Pancreas (tissue), 10 donors: Measurements from ENCODE around the gene SCARF2. TPM values are rescaled to one million over a fixed set of nuclear protein-coding genes. Genes with fewer than 3 reads are reported as not detected.
"Not testable (repeated sequence)": the region's sequence is repeated elsewhere in the genome, so short reads cannot be mapped to it uniquely, and the experiment has no call there.

Source experiments
- ATAC-seq, 4 donors: fragments of 200-7000 bp; cut with Tn5 transposase; one replicate each; pipeline versions ENCODE4 v1.8.0 to v1.9.1; 2020; ENCODE audit warnings: mild to moderate bottlenecking in 4 of 4, moderate library complexity in 4 of 4
- DNase-seq, 6 donors: peaks; one replicate each; pipeline ENCODE4 v3.0.0-alpha.2; 2020
- FAIRE-seq: peaks from 2 replicates; lab custom pipeline; 2012; peaks lifted over from hg19 to GRCh38; lab: Jason Lieb, UNC
- H3K27ac ChIP-seq, 4 donors: fragments of 200-600 bp; sonication (generic); 1 replicate in 3 of 4; 2 replicates in 1 of 4; pipeline versions ENCODE4 v1.5.0 to v1.8.0; 2020
- H3K27me3 ChIP-seq, 4 donors: fragments of 200-600 bp; one replicate each; pipeline ENCODE4 v1.8.0; 2021
- H3K36me3 ChIP-seq, 3 donors: fragments of 200-600 bp; sonication (generic) in 1 of 3; one replicate each; pipeline versions ENCODE4 v1.5.0 to v1.8.0; 2020 to 2021
- H3K4me1 ChIP-seq, 3 donors: fragments of 200-600 bp; one replicate each; pipeline ENCODE4 v1.8.0; 2021
- H3K4me3 ChIP-seq, 4 donors: fragments of 200-600 bp; sonication (generic) in 2 of 4; one replicate each; pipeline versions ENCODE4 v1.5.0 to v1.8.0; 2020 to 2021
- H3K9me3 ChIP-seq, 4 donors: fragments of 200-600 bp; one replicate each; pipeline ENCODE4 v1.8.0; 2021
- WGBS, 2 donors: extraction: QIAGEN DNeasy Blood & Tissue Kit; methylation state at CpG; one replicate each; pipeline ENCODE4 v1.1.7; 2013; 5-methylcytosine and 5-hydroxymethylcytosine counted together
- intact Hi-C, 3 donors: fragments of 100-400 bp; cut with DNase I; formaldehyde crosslinking; loops; one replicate each; pipeline versions ENCODE4 v1.11.1 to v1.14.2; 2022
- polyA plus RNA-seq, 2 donors: library from polyadenylated mRNA; stranded (reverse); fragments of 200-250 nt; gene quantifications; one replicate each; pipeline ENCODE4 v1.2.3, GENCODE V29; 2013
- total RNA-seq, 6 donors: library from RNA; stranded (reverse); fragmentation: NEBNext Ultra II Directional in 4 of 6; extraction: Animal tissue kit (Norgen Biotek cat#: 25700) in 4 of 6; gene quantifications; one replicate each; pipeline versions ENCODE4 v1.2.1 to v1.2.4, GENCODE V29; 2021 to 2023
- TF ChIP-seq, protein P1 (sequence below), 4 donors: fragments of 200-600 bp; sonication (generic) in 3 of 4; IDR thresholded peaks; one replicate each; pipeline versions ENCODE4 v1.5.0 to v1.8.0; 2021; ENCODE audit warnings: antibody characterized with exemption in 4 of 4
- donor health status: healthy with polysubstance abuse.
- donor health status: DM: no; HTN: no; CAD: no; lungs with moderate emphysema.
- donor health status: DM: no; HTN: no; CAD: no.
- donor health status: control.
- donor health status: control.
- donor health status: Bipolar disorder and iron deficiency.
- donor health status: DM: yes; HTN: yes; CAD: no.
- donor health status: DM: no; HTN: no; CAD: no.
- donor health status: DM: no; HTN: no; CAD: no.
- donor health status: DM: yes; HTN: yes; CAD: no.

Gene SCARF2
- total and polyA plus RNA-seq, 8 donors: 1.1 to 5.2 (median 1.5) TPM

GRCh38 chr22:20378110-20378509 lies 59.5 kb downstream of the SCARF2 start:
- FAIRE-seq: no peak
- 89 to 95% methylated on average over 4 of the region's 4 CpGs for WGBS, 2 donors

DNA sequence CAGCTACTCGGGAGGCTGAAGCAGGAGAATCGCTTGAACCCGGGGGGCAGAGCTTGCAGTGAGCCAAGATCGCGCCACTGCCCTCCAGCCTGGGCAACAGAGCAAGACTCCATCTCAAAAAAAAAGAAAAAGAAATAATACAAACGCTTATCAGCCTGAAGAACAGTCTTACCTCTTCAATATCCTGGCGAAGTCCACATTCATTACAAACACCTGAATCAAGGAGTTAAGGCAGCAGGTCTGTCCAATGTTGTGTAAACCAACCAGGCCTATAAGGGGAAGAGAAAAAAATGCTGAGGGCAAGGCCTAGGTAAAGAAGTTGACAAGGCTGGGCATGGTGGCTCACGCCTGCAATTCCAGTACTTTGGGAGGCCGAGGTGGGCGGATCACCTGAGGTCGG lies 60.6 kb downstream of the SCARF2 start:
- not testable (repeated sequence) for H3K36me3 ChIP-seq
- WGBS, 2 donors: 88 to 96% methylated on average over 11 of the region's 11 CpGs

More at GRCh38 chr22:20378110-20378509, 59.5 kb downstream of the SCARF2 start:
- Histone ChIP-seq H3K36me3 (no peaks in the 10 kb centered on the region), H3K9me3 (no peaks in the 10 kb centered on the region), H3K4me3 (no peak overlapping the region), H3K27ac (no peak overlapping the region), H3K27me3 (no peaks in the 10 kb centered on the region), H3K4me1 (no peaks in the 10 kb centered on the region)
- ATAC-seq: no peak
- DNase-seq: no peak
- intact Hi-C loops: no loop called here
- TF ChIP-seq, protein P1, sequence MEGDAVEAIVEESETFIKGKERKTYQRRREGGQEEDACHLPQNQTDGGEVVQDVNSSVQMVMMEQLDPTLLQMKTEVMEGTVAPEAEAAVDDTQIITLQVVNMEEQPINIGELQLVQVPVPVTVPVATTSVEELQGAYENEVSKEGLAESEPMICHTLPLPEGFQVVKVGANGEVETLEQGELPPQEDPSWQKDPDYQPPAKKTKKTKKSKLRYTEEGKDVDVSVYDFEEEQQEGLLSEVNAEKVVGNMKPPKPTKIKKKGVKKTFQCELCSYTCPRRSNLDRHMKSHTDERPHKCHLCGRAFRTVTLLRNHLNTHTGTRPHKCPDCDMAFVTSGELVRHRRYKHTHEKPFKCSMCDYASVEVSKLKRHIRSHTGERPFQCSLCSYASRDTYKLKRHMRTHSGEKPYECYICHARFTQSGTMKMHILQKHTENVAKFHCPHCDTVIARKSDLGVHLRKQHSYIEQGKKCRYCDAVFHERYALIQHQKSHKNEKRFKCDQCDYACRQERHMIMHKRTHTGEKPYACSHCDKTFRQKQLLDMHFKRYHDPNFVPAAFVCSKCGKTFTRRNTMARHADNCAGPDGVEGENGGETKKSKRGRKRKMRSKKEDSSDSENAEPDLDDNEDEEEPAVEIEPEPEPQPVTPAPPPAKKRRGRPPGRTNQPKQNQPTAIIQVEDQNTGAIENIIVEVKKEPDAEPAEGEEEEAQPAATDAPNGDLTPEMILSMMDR (IDR thresholded peaks at IDR 0.05): no peak

DNA sequence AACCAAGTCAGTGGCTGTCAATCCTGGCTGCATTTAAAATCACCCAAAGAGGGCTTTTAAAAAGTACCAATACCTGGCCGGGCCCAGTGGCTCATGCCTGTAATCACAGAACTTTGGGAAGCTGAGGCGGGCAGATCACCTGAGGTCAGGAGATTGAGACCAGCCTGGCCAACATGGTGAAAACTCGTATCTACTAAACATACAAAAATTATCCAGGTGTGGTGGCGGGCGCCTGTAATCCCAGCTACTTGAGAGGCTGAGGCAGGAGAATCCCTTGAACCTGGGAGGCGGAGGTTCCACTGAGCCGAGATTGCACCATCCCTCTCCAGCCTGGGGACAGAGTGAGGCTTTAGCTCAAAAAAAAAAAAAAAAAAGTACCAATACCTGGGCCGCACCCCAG lies 61.3 kb downstream of the SCARF2 start:
- H3K4me3 ChIP-seq, ATAC-seq, intact Hi-C loops, H3K36me3 ChIP-seq, H3K27me3 ChIP-seq, H3K4me1 ChIP-seq, H3K27ac ChIP-seq, DNase-seq, FAIRE-seq, H3K9me3 ChIP-seq: not testable (repeated sequence)
- 87 to 93% methylated on average over 8 of the region's 8 CpGs for WGBS, 2 donors

More for the DNA sequence above, 60.6 kb downstream of the SCARF2 start:
- H3K4me1 ChIP-seq, H3K9me3 ChIP-seq, H3K27me3 ChIP-seq, FAIRE-seq, H3K4me3 ChIP-seq, H3K27ac ChIP-seq, ATAC-seq, DNase-seq, intact Hi-C loops: not testable (repeated sequence)

Other genes with a start within 250 kb of the SCARF2 start
- gene RTN4R, start 169.5 kb downstream of the SCARF2 start, total RNA-seq: 1 to 10 TPM in 5 of 6 donors, under 1 TPM in 1; 0.88 to 7.4 (median 1.9) TPM
- gene RTN4R, start 169.5 kb downstream of the SCARF2 start, polyA plus RNA-seq: 1 to 10 TPM; 1.7 TPM
- gene DGCR6L, start 117.8 kb downstream of the SCARF2 start, total RNA-seq: 10 to 100 TPM; 17.2 to 23.5 (median 21.6) TPM
- gene DGCR6L, start 117.8 kb downstream of the SCARF2 start, polyA plus RNA-seq: 10 to 100 TPM; 49.2 to 53.4 TPM
- 1 to 10 TPM; 5.0 to 9.1 (median 6.4) TPM for gene ZNF74, start 43.7 kb downstream of the SCARF2 start, total RNA-seq
- gene ZNF74, start 43.7 kb downstream of the SCARF2 start, polyA plus RNA-seq: 1 to 10 TPM; 5.2 to 5.4 TPM
- gene KLHL22, start 58.0 kb upstream of the SCARF2 start, total RNA-seq: 10 to 100 TPM in 4 of 6 donors, 1 to 10 TPM in 2; 9.9 to 15.0 (median 12.4) TPM
- gene KLHL22, start 58.0 kb upstream of the SCARF2 start, polyA plus RNA-seq: 10 to 100 TPM; 22.2 to 22.9 TPM
- 10 to 100 TPM; 27.1 to 47.9 (median 35.4) TPM for gene MED15, start 69.8 kb upstream of the SCARF2 start, total RNA-seq
- gene MED15, start 69.8 kb upstream of the SCARF2 start, polyA plus RNA-seq: 10 to 100 TPM; 61.0 to 61.7 TPM